GM19351 (cell line): ENCODE data around the gene FAM171A1.
"Not testable (repeated sequence)": the region's sequence is repeated elsewhere in the genome, so short reads cannot be mapped to it uniquely, and the experiment has no call there.

Experiments
- ATAC-seq: cut with Tn5 transposase; IDR thresholded peaks from one replicate; pipeline ENCODE4 v1.9.1; 2021; ENCODE audit warnings: mild to moderate bottlenecking, moderate library complexity; ENCODE audit not compliant: unreplicated experiment

Gene FAM171A1

DNA sequence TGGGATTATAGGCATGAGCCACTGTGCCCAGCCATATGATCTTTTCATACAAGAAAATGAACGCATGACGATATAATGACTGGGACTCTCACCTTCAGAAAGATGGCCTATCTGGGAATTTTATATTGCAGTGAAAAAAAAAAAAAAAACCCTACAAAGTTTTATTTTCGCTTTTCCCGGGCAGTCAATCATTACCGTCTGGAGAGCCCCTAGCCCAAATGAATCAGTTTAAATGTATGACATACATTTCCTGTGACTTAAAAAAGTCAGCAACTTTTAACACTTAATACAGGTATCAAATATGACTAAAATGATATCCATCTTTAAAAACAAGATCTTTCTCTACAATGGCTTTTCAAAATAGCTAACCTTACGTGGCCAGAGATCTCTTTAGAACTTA, 154.4 kb downstream of the FAM171A1 start:
- no peak for ATAC-seq

DNA sequence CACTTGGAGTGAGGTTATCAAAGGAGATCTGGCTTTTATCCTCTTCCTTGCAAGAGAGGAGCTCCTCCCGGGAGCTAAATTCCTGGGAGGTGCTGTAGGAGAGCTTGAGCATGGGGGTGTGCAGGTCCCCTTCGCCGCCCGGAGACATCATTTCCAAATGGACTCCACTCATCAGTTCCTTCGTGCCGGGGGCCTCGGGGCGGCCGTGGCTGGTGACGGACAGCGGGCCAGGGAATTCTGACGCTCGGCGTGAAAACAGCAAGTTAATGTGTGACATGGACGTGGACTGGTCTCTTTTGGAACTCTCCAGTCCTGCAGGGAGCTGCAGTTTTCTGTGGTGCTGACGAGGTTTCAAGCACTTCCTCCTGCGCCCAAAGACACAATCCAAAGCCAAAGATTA, 156.9 kb downstream of the FAM171A1 start:
- no peak for ATAC-seq

DNA sequence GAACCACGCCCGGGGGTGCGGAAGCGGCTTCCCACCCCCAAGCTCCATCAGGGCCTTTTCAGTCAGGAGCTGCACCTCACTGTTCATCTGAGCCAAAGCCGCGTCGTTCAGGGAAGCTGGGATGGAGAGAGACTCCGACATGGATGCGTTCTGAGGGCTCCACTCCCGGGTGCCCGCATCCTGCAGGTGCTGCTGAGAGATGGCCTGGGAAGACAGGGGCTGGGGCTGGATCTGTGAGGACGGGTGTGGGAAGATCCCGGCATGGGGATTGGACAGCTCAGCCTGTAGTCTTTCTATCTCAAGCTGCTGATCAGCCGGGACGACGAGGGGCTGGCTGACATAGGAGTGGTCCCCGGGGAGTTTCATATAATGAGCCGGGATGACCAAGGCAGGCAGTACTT, 157.6 kb downstream of the FAM171A1 start:
- ATAC-seq = no peak

DNA sequence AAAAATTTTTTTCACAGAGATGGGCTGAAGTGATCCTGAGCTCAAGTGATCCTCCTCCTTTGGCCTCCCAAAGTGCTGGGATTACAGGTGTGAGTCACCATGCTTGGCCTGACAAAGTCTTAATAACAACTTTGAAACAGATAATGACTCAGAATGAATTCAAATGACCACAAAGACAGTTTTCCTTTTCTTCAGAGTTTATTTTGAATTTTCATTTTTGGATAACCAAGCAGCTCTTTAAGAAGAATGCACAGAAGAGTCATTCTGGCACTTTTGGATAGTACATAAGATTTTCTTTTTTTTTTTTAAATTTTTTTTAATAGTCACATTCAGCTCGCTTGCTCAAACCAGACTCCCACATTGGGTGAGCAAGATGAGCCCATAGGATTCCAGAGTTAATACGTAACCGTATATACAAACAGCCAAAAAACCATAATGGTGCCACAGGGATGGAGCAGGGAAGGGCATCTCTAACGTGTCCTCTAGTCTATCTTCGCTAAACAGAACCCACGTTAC, 159.6 kb downstream of the FAM171A1 start:
- ATAC-seq = no peak

DNA sequence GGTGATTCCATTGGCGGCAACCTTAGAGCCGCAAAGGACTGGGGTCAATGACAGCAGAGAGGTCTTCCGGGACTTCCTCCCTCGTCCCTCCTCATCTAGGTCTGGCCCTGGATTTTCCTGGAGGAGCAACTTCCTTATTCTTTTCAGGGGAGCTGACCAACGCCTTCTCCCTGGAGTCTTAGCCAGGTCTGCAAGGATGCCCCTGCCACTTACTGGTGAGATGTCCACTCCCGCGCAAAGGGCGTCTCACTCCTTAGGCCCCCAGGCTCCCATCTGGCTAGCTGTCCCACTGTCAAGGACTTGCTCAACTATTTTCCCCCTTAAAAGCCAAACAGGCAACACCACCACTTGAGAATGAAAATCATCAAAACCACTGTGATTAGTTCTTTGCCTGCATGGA, 160.6 kb downstream of the FAM171A1 start:
- no peak for ATAC-seq

DNA sequence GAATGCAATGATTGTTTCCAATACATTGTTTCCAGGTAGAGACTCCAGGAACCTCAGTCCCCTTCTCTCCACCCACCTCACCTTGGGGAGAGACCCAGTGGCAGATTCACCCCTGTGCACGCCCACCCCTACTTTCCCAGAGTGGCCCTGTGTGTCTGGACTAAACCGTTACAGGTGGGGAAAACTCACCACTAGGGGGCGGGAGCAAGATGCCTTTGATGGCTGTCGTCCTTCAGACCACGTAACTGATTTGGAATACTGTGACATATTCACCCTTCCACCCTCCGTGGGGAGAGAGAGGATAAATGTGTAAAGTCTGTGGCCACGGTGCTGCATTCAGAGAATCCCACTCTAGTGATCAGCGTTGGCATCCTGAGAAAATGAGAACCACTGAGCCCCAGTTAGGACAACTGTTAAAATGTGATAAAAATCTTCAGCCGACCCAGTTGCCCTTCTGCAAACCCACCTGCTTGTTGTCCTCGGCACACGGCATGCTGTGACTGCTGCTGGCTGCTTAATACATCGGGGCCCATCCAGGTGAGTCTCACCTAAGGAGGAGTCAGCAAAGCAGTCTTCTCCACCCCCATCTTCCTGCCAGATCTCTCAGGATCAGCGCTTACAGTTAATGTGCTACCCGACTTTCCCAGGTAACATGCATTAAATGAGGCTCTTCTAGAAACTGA, 161.1 kb downstream of the FAM171A1 start:
- ATAC-seq = peak; percentile 63

DNA sequence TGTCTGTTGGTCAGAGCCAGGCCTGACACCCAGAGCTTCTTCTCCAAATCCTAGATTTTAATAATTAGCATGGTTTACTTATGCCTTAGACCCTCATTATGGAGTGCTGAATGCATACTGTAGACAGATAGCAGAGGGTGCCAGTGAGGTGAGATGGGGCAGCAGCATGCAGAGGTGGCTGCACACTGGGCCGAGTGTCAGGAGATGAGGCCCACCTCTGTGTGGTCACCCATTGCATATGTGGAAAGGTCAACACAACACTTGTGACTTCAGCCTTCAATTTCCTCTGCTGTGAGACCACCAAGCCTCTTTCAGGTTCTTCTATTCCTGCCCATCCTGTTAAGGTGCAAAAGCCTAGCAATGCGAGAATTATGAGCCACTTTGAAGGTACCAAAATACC, 162.9 kb downstream of the FAM171A1 start:
- no peak for ATAC-seq

DNA sequence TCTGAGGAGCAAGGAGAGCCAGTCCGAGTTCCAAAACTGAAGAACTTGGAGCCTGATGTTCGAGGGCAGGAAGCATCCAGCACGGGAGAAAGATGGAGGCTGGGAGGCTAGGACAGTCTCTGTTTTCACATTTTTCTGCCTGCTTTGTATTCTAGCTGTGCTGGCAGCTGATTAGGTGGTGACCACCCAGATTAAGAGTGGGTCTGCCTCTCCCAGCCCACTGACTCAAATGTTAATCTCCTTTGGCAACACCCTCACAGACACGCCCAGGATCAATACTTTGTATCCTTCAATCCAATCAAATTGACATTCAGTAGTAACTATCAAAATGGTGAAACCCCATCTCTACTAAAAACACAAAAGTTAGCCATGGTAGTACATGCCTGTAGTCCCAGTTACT, 163.7 kb downstream of the FAM171A1 start:
- not testable (repeated sequence) for ATAC-seq

DNA sequence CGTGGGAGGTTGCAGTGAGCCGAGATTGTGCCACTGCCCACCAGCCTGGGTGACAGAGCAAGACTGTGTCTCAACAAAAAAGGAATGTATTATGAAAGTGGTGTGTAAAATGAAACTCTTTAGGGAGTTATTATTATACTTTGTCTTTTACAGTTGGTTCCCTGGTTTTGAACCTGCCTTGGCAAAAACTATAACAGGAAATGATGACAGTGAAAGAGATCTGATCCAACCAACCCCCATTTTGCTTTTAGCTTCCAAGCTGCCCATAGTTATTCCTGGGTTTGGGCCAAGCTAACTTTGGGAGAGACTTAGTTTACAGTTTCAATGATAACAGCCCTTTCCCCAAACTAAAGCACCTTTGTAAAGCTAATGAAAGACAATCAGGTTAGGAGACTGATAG, 168.4 kb downstream of the FAM171A1 start:
- no peak for ATAC-seq

DNA sequence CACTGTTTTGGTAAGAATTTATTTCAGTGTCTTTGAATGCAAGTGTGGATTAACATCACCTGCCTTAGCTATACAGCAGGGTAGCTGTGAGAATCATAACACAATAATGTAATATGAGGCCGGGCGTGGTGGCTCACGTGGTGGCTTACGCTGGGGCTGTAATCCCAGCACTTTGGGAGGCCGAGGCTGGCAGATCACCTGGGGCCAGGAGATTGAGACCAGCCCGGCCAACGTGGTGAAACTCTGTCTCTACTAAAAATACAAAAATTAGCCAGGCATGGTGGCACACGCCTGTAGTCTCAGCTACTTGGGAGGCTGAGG, 168.8 kb downstream of the FAM171A1 start:
- ATAC-seq = not testable (repeated sequence)

DNA sequence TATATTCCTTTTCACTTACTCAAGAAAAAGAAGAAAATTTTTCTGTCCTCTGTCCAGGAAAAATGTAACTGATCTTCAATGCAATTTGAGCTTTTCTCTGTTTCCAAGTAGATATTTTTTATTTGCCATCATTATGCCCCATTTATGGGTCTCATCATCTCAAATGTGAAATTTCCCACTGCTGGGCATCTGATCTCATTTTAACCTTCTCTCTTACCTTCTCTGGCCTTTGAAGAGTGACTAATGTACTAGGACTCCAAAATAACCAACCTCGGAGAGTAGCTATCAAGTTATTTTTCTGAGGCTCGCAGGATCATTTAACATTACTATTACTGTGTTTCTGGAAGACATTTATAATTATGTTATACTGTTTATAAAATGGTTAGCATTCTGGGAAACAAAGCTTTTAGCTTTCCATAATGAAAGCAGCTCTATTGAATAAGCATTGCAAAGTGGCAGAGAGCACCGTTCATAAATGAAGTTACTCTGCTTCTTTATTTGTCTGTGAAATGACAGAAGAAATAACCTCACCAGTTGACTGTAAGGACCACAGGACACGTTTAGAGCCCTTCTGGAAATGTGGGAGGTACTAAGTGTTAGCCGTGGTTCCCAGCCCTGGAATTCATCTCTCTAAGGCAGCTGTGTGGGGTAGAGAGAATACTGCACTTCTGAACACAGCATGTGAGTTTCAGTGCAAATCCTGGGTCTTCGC, 169.3 kb downstream of the FAM171A1 start:
- no peak for ATAC-seq

DNA sequence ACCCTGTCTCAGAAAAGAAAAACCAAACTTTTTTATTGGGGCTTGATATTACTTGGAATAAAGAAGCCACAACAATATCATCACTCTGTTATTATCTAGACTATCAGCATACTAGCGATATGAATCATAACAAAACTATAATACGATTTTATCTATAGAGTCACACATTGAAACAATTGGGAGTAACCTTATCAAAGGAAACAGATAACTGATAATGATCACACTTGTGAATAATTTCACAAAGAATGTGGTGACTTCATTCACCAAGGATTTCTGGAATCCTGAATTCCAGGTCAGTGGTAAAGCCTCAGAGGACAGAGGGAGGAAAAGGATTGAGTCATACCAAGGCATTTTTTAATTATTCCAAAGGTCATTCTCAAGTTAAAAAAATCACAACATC, 170.5 kb downstream of the FAM171A1 start:
- no peak for ATAC-seq

DNA sequence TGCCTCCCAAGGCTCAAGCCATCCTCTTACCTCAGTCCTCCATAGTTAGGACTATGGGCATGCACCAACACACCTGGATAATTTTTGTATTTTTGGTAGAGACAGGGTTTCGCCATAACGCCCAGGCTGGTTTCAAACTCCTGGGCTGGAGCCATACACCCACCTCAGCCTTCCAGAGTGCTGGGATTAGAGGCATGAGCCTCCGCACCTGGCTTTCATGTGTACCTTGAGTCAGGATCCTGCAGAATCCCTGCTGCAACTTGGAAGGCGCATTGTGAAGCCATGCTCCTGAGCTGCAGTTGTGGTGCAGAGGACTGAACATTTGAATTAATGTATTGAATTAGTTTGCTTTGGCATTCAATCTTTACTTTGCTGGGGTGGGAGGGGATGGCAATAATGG, 173.2 kb downstream of the FAM171A1 start:
- ATAC-seq = no peak

DNA sequence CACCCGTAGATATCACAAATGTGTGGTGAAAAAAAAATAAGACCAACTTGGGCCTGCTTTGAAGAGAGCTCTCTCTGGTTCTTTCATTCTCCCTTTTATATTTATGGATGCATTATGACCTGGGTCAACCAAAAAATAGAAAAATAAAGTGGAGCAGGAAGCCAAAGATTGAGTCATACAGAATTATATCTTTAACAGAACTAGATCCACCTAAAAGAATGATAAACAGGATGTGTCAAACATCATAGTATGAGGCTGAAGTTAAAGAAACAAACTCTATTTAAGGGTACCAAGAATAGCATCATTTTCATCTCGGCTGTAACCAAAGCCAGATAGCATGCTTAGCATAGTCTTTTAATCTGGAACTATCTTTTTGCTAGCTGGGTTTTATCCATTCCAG, 173.8 kb downstream of the FAM171A1 start:
- ATAC-seq = no peak

DNA sequence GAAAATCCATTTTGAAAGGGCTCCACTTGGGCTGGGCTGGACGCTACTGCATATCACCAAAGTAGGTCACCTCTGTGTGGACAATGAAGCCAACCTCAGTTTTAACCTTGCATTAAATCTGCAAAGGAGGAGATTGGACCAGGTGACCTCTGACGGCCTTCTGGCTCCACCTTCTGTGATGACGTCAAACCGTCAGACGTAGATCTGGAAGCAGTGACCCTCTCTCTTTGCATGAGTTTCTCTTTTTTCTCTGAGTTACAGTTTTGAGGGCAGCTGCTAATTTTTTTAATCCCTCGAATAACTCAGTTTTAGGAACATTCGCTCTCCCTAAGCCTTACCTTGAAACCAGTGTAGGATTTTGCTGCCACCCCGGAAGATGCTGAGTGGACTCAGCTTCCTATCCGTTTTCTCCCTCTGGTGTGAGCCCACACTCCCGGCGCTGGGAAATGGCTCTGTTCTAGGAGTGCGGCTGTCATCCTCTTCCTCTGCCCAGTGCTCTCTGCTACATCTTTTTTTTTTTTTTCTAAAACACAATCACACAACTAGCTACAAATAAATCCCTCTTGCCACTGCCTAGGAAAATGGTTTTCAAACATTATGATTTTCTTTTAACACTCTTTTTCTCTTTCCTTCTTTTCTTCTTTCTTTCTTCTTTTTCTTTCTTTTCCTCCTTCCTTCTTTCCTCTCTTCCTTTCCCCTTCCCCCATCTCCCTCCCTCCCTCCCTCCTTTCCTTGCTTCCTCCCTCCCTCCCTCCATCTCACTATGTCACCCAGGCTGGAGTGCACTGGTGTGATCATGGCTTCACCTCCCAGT, 174.9 kb downstream of the FAM171A1 start:
- ATAC-seq = no peak

DNA sequence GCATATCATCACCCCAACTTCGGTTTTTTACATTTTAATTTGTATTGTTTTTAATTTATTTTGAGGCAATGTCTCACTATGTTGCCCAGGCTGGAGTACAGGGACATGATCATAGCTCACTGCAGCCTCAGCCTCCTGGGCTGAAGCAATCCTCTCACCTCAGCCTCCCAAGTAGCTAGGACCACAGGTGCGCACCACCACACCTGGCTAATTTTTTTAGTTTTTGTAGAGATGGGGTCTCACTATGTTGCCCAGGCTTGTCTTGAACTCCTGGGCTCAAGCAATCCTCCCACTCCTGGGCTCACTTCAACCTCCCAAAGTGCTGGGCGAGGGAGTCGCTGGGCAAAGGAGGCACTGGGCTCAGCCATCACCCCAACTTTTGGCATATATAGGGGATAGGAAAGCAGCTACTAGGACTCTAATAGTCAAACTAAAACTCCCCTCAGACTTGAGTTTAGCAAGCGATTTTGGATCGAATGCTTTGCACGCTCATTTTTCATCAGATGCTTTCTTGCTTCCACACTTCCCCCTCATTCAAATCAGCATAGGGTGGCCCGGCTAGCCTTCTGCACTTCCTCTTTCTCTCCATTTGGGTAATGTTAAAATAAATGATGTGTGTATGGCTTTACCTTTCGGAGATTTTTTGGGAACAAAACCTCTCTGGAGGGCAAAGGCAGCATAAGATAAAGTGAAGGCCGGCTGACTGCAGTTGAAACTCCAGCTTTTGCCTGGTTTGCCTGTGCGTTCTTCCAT, 181.8 kb downstream of the FAM171A1 start:
- ATAC-seq = peak; percentile 69

DNA sequence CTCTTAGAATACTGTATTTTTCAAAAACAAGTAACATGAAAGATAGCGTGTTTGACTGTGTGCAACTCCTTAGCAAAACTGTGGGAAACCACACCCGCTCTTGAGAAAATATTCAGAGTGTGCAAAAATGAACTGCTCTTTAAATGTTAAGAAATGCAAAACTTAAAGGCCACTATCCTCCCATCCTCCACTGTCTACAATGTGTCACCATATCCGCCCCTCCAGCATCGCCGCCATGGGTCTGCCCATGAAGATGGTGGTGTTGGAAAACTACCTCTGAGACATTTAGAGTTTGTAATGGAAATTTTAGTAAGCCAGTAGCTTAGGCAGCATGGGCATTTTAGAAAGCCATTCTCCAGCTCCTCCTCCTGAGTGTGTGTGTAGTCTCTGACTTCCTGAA, 182.5 kb downstream of the FAM171A1 start:
- ATAC-seq = no peak

DNA sequence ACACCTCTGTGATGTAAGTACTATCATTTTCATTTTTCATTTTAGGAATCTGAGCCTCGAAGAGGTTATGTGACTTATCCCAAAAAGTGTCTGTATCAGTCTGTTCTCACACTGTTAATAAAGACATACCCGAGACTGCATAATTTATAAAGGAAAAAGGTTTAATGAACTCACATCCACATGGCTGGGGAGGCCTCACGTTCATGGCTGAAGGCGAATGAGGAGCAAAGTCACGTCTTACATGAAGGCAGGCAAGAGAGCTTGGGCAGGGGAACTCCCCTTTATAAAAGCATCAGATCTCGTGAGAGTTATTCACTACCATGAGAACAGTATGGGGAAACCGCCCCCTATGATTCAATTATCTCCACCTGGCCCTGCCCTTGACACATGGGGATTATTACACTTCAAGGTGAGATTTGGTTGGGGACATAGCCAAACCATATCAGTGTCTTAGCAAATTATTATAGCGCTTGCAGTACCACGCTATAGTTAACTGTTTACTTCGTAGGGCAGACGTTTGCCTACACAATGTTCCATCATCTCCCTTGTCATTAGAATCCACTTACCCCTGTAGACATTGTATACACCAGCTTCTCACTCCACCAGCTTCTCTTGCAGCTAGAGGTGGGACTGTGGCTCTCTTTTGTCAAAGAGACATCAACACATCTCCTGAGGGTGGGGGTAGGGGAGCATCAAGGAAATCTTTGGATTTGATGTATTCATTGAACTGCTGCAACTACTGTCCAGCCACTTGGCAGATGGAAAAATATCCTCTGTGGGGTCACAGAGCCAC, 187.2 kb downstream of the FAM171A1 start:
- no peak for ATAC-seq

DNA sequence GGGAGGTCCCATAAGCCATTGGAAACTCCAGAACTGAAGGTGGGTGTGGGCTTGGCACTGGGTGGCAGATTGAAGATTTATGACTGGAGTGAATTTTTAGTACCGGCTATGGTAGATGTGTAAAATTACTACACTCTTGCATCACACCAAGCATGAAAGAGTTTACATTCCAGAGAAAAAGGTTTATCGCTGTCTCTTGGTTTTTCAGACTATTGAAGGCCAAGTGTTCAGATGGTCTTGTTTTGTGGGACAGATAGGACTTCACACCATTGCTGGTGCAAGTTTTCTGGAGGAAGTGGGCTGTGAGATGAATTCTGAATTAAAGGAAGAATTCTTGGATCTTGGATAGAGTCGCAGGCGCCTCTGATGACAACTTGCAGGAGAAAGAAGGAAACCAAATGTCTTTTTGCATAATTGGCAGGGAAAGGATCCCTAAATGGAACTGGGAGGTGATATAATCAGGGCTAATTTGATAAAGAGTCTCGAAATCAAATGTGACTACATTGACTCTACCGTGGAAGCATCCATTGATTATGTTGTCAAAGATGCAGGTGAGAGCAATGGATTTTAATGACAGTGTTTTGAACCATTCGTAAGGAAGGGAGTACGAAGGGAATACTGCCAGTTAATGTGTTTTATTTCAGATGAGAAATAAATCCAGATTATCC, 188.4 kb downstream of the FAM171A1 start:
- ATAC-seq = no peak
